ENCODE data around the gene APOA5. TPM values are rescaled to one million over a fixed set of nuclear protein-coding genes. Genes with fewer than 3 reads are reported as not detected.
"Not testable (repeated sequence)": the region's sequence is repeated elsewhere in the genome, so short reads cannot be mapped to it uniquely, and the experiment has no call there.

The APOA5 gene
- polyA plus RNA-seq, 1 of the 3 experiments (the other 2 are of a cell fraction), result not detected

- TF ChIP-seq NRF1 (IDR thresholded peaks at IDR 0.05; ENCODE audit: low read depth, low read length), result no peak
Measured at GRCh38 chr11:116771935-116772334, 19.7 kb downstream of the APOA5 start (continued).

GRCh38 chr11:116762132-116762531 lies 29.5 kb downstream of the APOA5 start:
- peaks cover 66 to 82% of the 10 kb centered on the region in 2 experiments for H3K36me3 ChIP-seq (replicated peaks in 1 of 2; ENCODE audit: control insufficient read depth in 1 of 2, insufficient read depth in 2 of 2, low read length in 1 of 2)
- H3K27me3 ChIP-seq (ENCODE audit: insufficient read depth), result no peaks in the 10 kb centered on the region
- H3K9ac ChIP-seq, result no peak overlapping the region
- H3K27ac ChIP-seq (ENCODE audit: low read depth in 2 of 2, low read length in 1 of 2), result no peak overlapping the region
- ChIA-PET CTCF (interaction anchor here (1.7 kb wide), 1 partner anchor 19 kb away, joined by 7 read pairs; no protein-coding TSS in a partner anchor), POLR2A (no interaction called here)
- H3K9me3 ChIP-seq, result no peaks in the 10 kb centered on the region
- H2AFZ ChIP-seq (ENCODE audit: low read depth), result no peak overlapping the region
- H3K4me2 ChIP-seq, result no peak overlapping the region
- no peak for DNase-seq
- no peak overlapping the region for H3K4me3 ChIP-seq (ENCODE audit: low read depth in 2 of 2, low read length in 1 of 2)
- peaks cover 17% of the 10 kb centered on the region; the same call in 1 of the 2 replicates for H3K79me2 ChIP-seq (ENCODE audit: insufficient read depth)
- no peaks in the 10 kb centered on the region for H4K20me1 ChIP-seq (ENCODE audit: insufficient read depth)
- H3K4me1 ChIP-seq (ENCODE audit: control insufficient read depth in 1 of 2, insufficient read depth in 2 of 2, low read depth in 1 of 2, low read length in 1 of 2), result no peaks in the 10 kb centered on the region
- no peak for TF ChIP-seq JUND (IDR thresholded peaks at IDR 0.05)
- no peaks in the 10 kb centered on the region for H3F3A ChIP-seq (replicated peaks; ENCODE audit: insufficient read depth)
- 89% methylated on average over 2 of the region's 2 CpGs for WGBS (ENCODE audit: low lambda C conversion rate)
- no peaks in the 10 kb centered on the region for H3K9me2 ChIP-seq

GRCh38 chr11:116756044-116756443 lies 35.6 kb downstream of the APOA5 start:
- H3K4me3 ChIP-seq (ENCODE audit: low read depth in 2 of 2, low read length in 1 of 2); H3K79me2 ChIP-seq (ENCODE audit: insufficient read depth); H3K27ac ChIP-seq (ENCODE audit: low read depth in 2 of 2, low read length in 1 of 2); H2AFZ ChIP-seq (ENCODE audit: low read depth); H3K27me3 ChIP-seq (ENCODE audit: insufficient read depth); H3F3A ChIP-seq (replicated peaks; ENCODE audit: insufficient read depth); H4K20me1 ChIP-seq (ENCODE audit: insufficient read depth); H3K9me2 ChIP-seq; DNase-seq; H3K9me3 ChIP-seq; H3K4me1 ChIP-seq (ENCODE audit: control insufficient read depth in 1 of 2, insufficient read depth in 2 of 2, low read depth in 1 of 2, low read length in 1 of 2); H3K4me2 ChIP-seq; H3K9ac ChIP-seq; POLR2A ChIA-PET: not testable (repeated sequence)
- 95% methylated on average over 8 of the region's 8 CpGs for WGBS (ENCODE audit: low lambda C conversion rate)
- CTCF ChIA-PET, result interaction anchor here (0.6 kb wide), 1 partner anchor 13 kb away, joined by 3 read pairs; no protein-coding TSS in a partner anchor
- peaks cover 44 to 87% of the 10 kb centered on the region in 2 experiments for H3K36me3 ChIP-seq (replicated peaks in 1 of 2; ENCODE audit: control insufficient read depth in 1 of 2, insufficient read depth in 2 of 2, low read length in 1 of 2)

GRCh38 chr11:116750070-116750718 lies 41.5 kb downstream of the APOA5 start:
- 94% methylated on average over 2 of the region's 2 CpGs for WGBS (ENCODE audit: low lambda C conversion rate)
- ChIA-PET POLR2A (no interaction called here), CTCF (interaction anchor here (1.9 to 3.8 kb wide), 2 partner anchors 8 to 18 kb away, joined by 11 to 14 read pairs; no protein-coding TSS in a partner anchor)
- TF ChIP-seq PBX3 (IDR thresholded peaks at IDR 0.05) (no peak), CHD2 (IDR thresholded peaks at IDR 0.05; ENCODE audit: low read length, partially characterized antibody) (no peak), RCOR1 (IDR thresholded peaks at IDR 0.05; ENCODE audit: low read length) (no peak), FOXM1 (IDR thresholded peaks at IDR 0.05; ENCODE audit: low read depth) (no peak), SMC3 (IDR thresholded peaks at IDR 0.05; ENCODE audit: low read depth, low read length) (no peak), JUND (IDR thresholded peaks at IDR 0.05) (no peak), RFX5 (IDR thresholded peaks at IDR 0.05; ENCODE audit: low read length) (no peak), USF2 (IDR thresholded peaks at IDR 0.05; ENCODE audit: borderline replicate concordance, low read depth, low read length) (no peak), EZH2phosphoT487 (IDR thresholded peaks at IDR 0.05; ENCODE audit: borderline replicate concordance, low read depth) (no peak), ZBTB33 (IDR thresholded peaks at IDR 0.05; ENCODE audit: borderline replicate concordance, low read depth) (no peak), TAF1 (IDR thresholded peaks at IDR 0.05; ENCODE audit: borderline replicate concordance, low read depth, low read length) (no peak), NRF1 (IDR thresholded peaks at IDR 0.05; ENCODE audit: low read depth, low read length) (no peak), EP300 (IDR thresholded peaks at IDR 0.05; ENCODE audit: borderline replicate concordance in 1 of 2, low read depth in 1 of 2, low read length in 1 of 2) (no peak), MEF2A (IDR thresholded peaks at IDR 0.05; ENCODE audit: borderline replicate concordance, low read depth) (no peak), GABPA (IDR thresholded peaks at IDR 0.05; ENCODE audit: low read depth) (no peak), GATA2 (CRISPR knock-in tag; IDR thresholded peaks at IDR 0.05) (no peak)

More at GRCh38 chr11:116750070-116750718, 41.5 kb downstream of the APOA5 start:
- peaks cover 4% of the 10 kb centered on the region for H3F3A ChIP-seq (replicated peaks; ENCODE audit: insufficient read depth)
- no peak overlapping the region for H3K4me2 ChIP-seq
- no peak overlapping the region for H3K4me3 ChIP-seq (ENCODE audit: low read depth in 2 of 2, low read length in 1 of 2)
- no peak overlapping the region for H3K27ac ChIP-seq (ENCODE audit: low read depth in 2 of 2, low read length in 1 of 2)
- H3K79me2 ChIP-seq (ENCODE audit: insufficient read depth), result peaks cover 3% of the 10 kb centered on the region
- no peaks in the 10 kb centered on the region for H3K4me1 ChIP-seq (ENCODE audit: control insufficient read depth in 1 of 2, insufficient read depth in 2 of 2, low read depth in 1 of 2, low read length in 1 of 2)
- no peaks in the 10 kb centered on the region for H3K9me3 ChIP-seq
- DNase-seq, result no peak
- H3K9ac ChIP-seq, result no peak overlapping the region
- H2AFZ ChIP-seq (ENCODE audit: low read depth), result no peak overlapping the region
- H3K36me3 ChIP-seq (replicated peaks in 1 of 2; ENCODE audit: control insufficient read depth in 1 of 2, insufficient read depth in 2 of 2, low read length in 1 of 2), result peaks cover 45 to 74% of the 10 kb centered on the region in 2 experiments
- no peaks in the 10 kb centered on the region for H3K9me2 ChIP-seq
- H3K27me3 ChIP-seq (ENCODE audit: insufficient read depth), result no peaks in the 10 kb centered on the region
- H4K20me1 ChIP-seq (ENCODE audit: insufficient read depth), result no peaks in the 10 kb centered on the region
